GM23338 (cell line): Measurements from ENCODE around the gene TMEM131L. TPM values are rescaled to one million over a fixed set of nuclear protein-coding genes. Genes with fewer than 3 reads are reported as not detected.

ENCODE experiments used
- ATAC-seq: fragments of 200-7000 bp; cut with Tn5 transposase; 3 replicates; pipeline ENCODE4 v1.9.1; 2020
- DNase-seq: peaks from one replicate; pipeline ENCODE4 v3.0.0-alpha.2; 2015; ENCODE audit warnings: low spot score
- H2AFZ ChIP-seq: fragments of 200-600 bp; sonication (generic); 2 replicates; pipeline ENCODE4 v1.8.0; 2016; ENCODE audit warnings: antibody characterized with exemption, mild to moderate bottlenecking, moderate library complexity
- H3F3A ChIP-seq: fragments of 200-600 bp; sonication (generic); replicated peaks from 2 replicates; pipeline ENCODE4 v1.8.0; 2017; ENCODE audit warnings: antibody characterized with exemption, mixed run types, low read depth
- H3K27ac ChIP-seq: fragments of 200-600 bp; sonication (generic); 2 replicates; pipeline ENCODE4 v1.6.1; 2016; ENCODE audit warnings: low read depth
- H3K27me3 ChIP-seq: fragments of 200-600 bp; sonication (generic); 2 replicates; pipeline ENCODE4 v1.8.0; 2016; ENCODE audit warnings: mild to moderate bottlenecking, mixed run types, moderate library complexity; ENCODE audit not compliant: insufficient read depth
- H3K36me3 ChIP-seq: fragments of 200-600 bp; sonication (generic); 2 replicates; pipeline ENCODE4 v1.8.0; 2016; ENCODE audit warnings: mild to moderate bottlenecking; ENCODE audit not compliant: insufficient read depth
- H3K4me1 ChIP-seq: fragments of 200-600 bp; sonication (generic); 2 replicates; pipeline ENCODE4 v1.8.0; 2016; ENCODE audit warnings: mild to moderate bottlenecking, moderate library complexity; ENCODE audit not compliant: insufficient read depth
- H3K4me2 ChIP-seq: fragments of 200-600 bp; sonication (generic); 2 replicates; pipeline ENCODE4 v1.7.1; 2017; ENCODE audit warnings: mixed run types
- H3K4me3 ChIP-seq: fragments of 200-600 bp; sonication (generic); 2 replicates; pipeline ENCODE4 v1.6.1; 2016; ENCODE audit warnings: mixed run types
- H3K79me2 ChIP-seq: fragments of 200-600 bp; sonication (generic); replicated peaks from 2 replicates; pipeline ENCODE4 v1.8.0; 2017; ENCODE audit warnings: mild to moderate bottlenecking; ENCODE audit not compliant: insufficient read depth
- H3K9me2 ChIP-seq: fragments of 200-600 bp; sonication (generic); 2 replicates; pipeline ENCODE4 v1.8.0; 2017; ENCODE audit not compliant: insufficient read depth
- H4K20me1 ChIP-seq: fragments of 200-600 bp; sonication (generic); replicated peaks from 2 replicates; pipeline ENCODE4 v1.8.0; 2017; ENCODE audit warnings: mild to moderate bottlenecking; ENCODE audit not compliant: insufficient read depth
- H3K27ac Mint-ChIP-seq: 2 replicates; pipeline ENCODE4 v1.8.0; 2020; ENCODE audit warnings: inconsistent platforms, mild to moderate bottlenecking, moderate library complexity, mixed read lengths
- H3K27me3 Mint-ChIP-seq: 3 replicates; pipeline ENCODE4 v1.8.0; 2022; ENCODE audit warnings: low read depth, mild to moderate bottlenecking, moderate library complexity, mixed read lengths, inconsistent platforms; ENCODE audit not compliant: insufficient read depth, poor library complexity
- H3K36me3 Mint-ChIP-seq: 3 replicates; pipeline ENCODE4 v1.8.0; 2021; ENCODE audit warnings: low read depth, mild to moderate bottlenecking, inconsistent platforms, moderate library complexity, mixed read lengths
- H3K4me1 Mint-ChIP-seq: 3 replicates; pipeline ENCODE4 v1.8.0; 2020; ENCODE audit warnings: mild to moderate bottlenecking, inconsistent platforms, mixed read lengths
- H3K4me3 Mint-ChIP-seq: 3 replicates; pipeline ENCODE4 v1.8.0; 2021; ENCODE audit warnings: moderate library complexity, mild to moderate bottlenecking, inconsistent platforms, mixed read lengths
- H3K9me3 Mint-ChIP-seq: 3 replicates; pipeline ENCODE4 v1.8.0; 2020; ENCODE audit warnings: moderate library complexity, mild to moderate bottlenecking, inconsistent platforms, mixed read lengths
- CREB1 ChIP-seq: fragments of 250-450 bp; sonication (Bioruptor Pico); IDR thresholded peaks from 2 replicates; pipeline ENCODE4 v1.5.0; 2020; ENCODE audit warnings: low read depth, mild to moderate bottlenecking, moderate library complexity
- EZH2phosphoT487 ChIP-seq: fragments of 200-600 bp; sonication (generic); IDR thresholded peaks from one replicate; pipeline ENCODE4 v1.8.1; 2018; ENCODE audit warnings: antibody characterized with exemption; ENCODE audit not compliant: unreplicated experiment
- JUNB ChIP-seq: IDR thresholded peaks from one replicate; pipeline ENCODE4 v1.6.1; 2016; ENCODE audit warnings: antibody characterized with exemption; ENCODE audit not compliant: unreplicated experiment
- STAT1 ChIP-seq: IDR thresholded peaks from one replicate; pipeline ENCODE4 v1.6.1; 2016; ENCODE audit warnings: antibody characterized with exemption; ENCODE audit not compliant: unreplicated experiment
- ZNF114 ChIP-seq: fragments of 250-450 bp; sonication (Bioruptor Pico); IDR thresholded peaks from 2 replicates; pipeline ENCODE4 v1.5.0; 2020; ENCODE audit warnings: mild to moderate bottlenecking, moderate library complexity
- ZNF331 ChIP-seq: fragments of 250-450 bp; sonication (Bioruptor Pico); IDR thresholded peaks from 2 replicates; pipeline ENCODE4 v1.5.0; 2020; ENCODE audit warnings: low read depth, mild to moderate bottlenecking, moderate library complexity
- polyA plus RNA-seq: library from polyadenylated mRNA; unstranded; fragments of >200 nt; fragmentation: Nextera tagmentation; extraction: Ambion mirVana; gene quantifications from 2 replicates; pipeline ENCODE4 v1.2.1, GENCODE V29; 2016
- total RNA-seq: library from RNA; depleted of rRNA; stranded (reverse); fragments of >200 nt; shearing (Covaris generic); gene quantifications from 2 replicates; pipeline ENCODE4 v1.2.3, GENCODE V29; 2014
- TF ChIP-seq, protein P1 (sequence below): fragments of 250-450 bp; sonication (Bioruptor Pico); IDR thresholded peaks from 2 replicates; pipeline ENCODE4 v1.5.0; 2020; ENCODE audit warnings: mild to moderate bottlenecking, moderate library complexity

TMEM131L gene
- total and polyA plus RNA-seq, 2 experiments from 2014 or later: 11.1 to 32.2 TPM

DNA sequence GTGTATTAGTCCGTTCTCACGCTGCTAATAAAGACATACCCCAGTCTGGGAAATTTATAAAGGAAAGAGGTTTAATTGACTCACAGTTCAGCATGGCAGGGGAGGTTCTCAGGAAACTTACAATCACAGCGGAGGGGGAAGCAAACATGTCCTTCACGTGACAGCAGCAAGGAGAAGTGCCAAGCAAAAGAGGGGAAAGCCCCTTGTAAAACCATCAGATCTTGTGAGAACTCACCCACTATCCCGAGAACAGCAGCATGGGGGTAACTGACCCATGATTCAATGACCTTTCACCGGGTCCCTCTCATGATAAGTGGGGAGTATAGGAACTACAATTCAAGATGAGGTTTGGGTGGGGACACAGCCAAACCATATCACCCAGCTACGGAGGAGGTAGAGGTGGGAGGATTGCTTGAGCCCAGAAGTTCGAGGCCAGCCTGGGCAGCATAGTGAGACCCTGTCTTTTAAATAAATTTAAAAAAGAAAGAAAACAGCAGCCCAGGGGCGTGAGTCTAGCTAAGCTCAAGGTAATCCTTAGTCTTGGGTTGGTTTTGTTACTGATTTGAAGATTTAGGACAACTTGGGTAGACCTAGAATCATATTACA is 46.4 kb upstream of the TMEM131L start:
- no peak overlapping the region for H3K4me2 ChIP-seq
- H3K4me1 Mint-ChIP-seq: peaks cover 16% of the 10 kb centered on the region
- H3K36me3 Mint-ChIP-seq: no peaks in the 10 kb centered on the region
- H3F3A ChIP-seq: no peaks in the 10 kb centered on the region
- H3K4me3 ChIP-seq: no peak overlapping the region
- H3K27ac ChIP-seq: no peak overlapping the region
- H3K27ac Mint-ChIP-seq: 0 out of 2 replicates have a peak overlapping the region, but pooled peaks have one; percentile 0
- H3K27me3 Mint-ChIP-seq: peaks cover 1% of the 10 kb centered on the region
- ATAC-seq (no peak), DNase-seq (no peak)
- H3K9me2 ChIP-seq: no peaks in the 10 kb centered on the region
- no peaks in the 10 kb centered on the region for H4K20me1 ChIP-seq
- no peak overlapping the region for H2AFZ ChIP-seq
- H3K9me3 Mint-ChIP-seq: no peaks in the 10 kb centered on the region
- no peaks in the 10 kb centered on the region for H3K36me3 ChIP-seq
- no peaks in the 10 kb centered on the region for H3K27me3 ChIP-seq
- H3K79me2 ChIP-seq: no peaks in the 10 kb centered on the region
- TF ChIP-seq, protein P1, sequence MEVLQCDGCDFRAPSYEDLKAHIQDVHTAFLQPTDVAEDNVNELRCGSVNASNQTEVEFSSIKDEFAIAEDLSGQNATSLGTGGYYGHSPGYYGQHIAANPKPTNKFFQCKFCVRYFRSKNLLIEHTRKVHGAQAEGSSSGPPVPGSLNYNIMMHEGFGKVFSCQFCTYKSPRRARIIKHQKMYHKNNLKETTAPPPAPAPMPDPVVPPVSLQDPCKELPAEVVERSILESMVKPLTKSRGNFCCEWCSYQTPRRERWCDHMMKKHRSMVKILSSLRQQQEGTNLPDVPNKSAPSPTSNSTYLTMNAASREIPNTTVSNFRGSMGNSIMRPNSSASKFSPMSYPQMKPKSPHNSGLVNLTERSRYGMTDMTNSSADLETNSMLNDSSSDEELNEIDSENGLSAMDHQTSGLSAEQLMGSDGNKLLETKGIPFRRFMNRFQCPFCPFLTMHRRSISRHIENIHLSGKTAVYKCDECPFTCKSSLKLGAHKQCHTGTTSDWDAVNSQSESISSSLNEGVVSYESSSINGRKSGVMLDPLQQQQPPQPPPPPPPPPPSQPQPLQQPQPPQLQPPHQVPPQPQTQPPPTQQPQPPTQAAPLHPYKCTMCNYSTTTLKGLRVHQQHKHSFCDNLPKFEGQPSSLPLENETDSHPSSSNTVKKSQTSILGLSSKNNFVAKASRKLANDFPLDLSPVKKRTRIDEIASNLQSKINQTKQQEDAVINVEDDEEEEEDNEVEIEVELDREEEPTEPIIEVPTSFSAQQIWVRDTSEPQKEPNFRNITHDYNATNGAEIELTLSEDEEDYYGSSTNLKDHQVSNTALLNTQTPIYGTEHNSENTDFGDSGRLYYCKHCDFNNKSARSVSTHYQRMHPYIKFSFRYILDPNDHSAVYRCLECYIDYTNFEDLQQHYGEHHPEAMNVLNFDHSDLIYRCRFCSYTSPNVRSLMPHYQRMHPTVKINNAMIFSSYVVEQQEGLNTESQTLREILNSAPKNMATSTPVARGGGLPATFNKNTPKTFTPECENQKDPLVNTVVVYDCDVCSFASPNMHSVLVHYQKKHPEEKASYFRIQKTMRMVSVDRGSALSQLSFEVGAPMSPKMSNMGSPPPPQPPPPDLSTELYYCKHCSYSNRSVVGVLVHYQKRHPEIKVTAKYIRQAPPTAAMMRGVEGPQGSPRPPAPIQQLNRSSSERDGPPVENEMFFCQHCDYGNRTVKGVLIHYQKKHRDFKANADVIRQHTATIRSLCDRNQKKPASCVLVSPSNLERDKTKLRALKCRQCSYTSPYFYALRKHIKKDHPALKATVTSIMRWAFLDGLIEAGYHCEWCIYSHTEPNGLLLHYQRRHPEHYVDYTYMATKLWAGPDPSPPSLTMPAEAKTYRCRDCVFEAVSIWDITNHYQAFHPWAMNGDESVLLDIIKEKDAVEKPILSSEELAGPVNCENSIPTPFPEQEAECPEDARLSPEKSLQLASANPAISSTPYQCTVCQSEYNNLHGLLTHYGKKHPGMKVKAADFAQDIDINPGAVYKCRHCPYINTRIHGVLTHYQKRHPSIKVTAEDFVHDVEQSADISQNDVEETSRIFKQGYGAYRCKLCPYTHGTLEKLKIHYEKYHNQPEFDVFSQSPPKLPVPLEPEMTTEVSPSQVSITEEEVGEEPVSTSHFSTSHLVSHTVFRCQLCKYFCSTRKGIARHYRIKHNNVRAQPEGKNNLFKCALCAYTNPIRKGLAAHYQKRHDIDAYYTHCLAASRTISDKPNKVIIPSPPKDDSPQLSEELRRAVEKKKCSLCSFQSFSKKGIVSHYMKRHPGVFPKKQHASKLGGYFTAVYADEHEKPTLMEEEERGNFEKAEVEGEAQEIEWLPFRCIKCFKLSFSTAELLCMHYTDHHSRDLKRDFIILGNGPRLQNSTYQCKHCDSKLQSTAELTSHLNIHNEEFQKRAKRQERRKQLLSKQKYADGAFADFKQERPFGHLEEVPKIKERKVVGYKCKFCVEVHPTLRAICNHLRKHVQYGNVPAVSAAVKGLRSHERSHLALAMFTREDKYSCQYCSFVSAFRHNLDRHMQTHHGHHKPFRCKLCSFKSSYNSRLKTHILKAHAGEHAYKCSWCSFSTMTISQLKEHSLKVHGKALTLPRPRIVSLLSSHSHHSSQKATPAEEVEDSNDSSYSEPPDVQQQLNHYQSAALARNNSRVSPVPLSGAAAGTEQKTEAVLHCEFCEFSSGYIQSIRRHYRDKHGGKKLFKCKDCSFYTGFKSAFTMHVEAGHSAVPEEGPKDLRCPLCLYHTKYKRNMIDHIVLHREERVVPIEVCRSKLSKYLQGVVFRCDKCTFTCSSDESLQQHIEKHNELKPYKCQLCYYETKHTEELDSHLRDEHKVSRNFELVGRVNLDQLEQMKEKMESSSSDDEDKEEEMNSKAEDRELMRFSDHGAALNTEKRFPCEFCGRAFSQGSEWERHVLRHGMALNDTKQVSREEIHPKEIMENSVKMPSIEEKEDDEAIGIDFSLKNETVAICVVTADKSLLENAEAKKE: no peak
- TF ChIP-seq ZNF331 (CRISPR knock-in tag) (no peak), ZNF114 (no peak), CREB1 (no peak), JUNB (no peak), EZH2phosphoT487 (no peak)
- H3K4me1 ChIP-seq: peaks cover 11% of the 10 kb centered on the region; the same call in 1 of the 2 replicates
- H3K4me3 Mint-ChIP-seq: no peak overlapping the region

- H3K4me3 ChIP-seq: no peak overlapping the region
- H3K36me3 ChIP-seq: no peaks in the 10 kb centered on the region
- no peaks in the 10 kb centered on the region for H3K9me2 ChIP-seq
- TF ChIP-seq ZNF114 (no peak), STAT1 (no peak)
- no peak overlapping the region for H2AFZ ChIP-seq
- no peaks in the 10 kb centered on the region for H3K27me3 ChIP-seq
- H3K4me1 ChIP-seq: peaks cover 11% of the 10 kb centered on the region; the same call in 1 of the 2 replicates
- H4K20me1 ChIP-seq: no peaks in the 10 kb centered on the region
- no peaks in the 10 kb centered on the region for H3K9me3 Mint-ChIP-seq
- DNase-seq (no peak), ATAC-seq (no peak)
- H3K27me3 Mint-ChIP-seq: peaks cover 1% of the 10 kb centered on the region
- H3F3A ChIP-seq: no peaks in the 10 kb centered on the region
- H3K4me1 Mint-ChIP-seq: peaks cover 16% of the 10 kb centered on the region
- H3K79me2 ChIP-seq: no peaks in the 10 kb centered on the region
- no peak overlapping the region for H3K4me2 ChIP-seq
- no peak overlapping the region for H3K4me3 Mint-ChIP-seq
- no peaks in the 10 kb centered on the region for H3K36me3 Mint-ChIP-seq
- no peak overlapping the region for H3K27ac Mint-ChIP-seq
- H3K27ac ChIP-seq: no peak overlapping the region
Measured at GRCh38 chr4:153420361-153420760, 45.8 kb upstream of the TMEM131L start.
